ENCODE results near the gene PROS1. TPM values are rescaled to one million over a fixed set of nuclear protein-coding genes. Genes with fewer than 3 reads are reported as not detected.
"Not testable (repeated sequence)": the region's sequence is repeated elsewhere in the genome, so short reads cannot be mapped to it uniquely, and the experiment has no call there.

PROS1 gene
- total and polyA plus RNA-seq, 11 donors = 20.4 to 203 (median 62.7) TPM

DNA sequence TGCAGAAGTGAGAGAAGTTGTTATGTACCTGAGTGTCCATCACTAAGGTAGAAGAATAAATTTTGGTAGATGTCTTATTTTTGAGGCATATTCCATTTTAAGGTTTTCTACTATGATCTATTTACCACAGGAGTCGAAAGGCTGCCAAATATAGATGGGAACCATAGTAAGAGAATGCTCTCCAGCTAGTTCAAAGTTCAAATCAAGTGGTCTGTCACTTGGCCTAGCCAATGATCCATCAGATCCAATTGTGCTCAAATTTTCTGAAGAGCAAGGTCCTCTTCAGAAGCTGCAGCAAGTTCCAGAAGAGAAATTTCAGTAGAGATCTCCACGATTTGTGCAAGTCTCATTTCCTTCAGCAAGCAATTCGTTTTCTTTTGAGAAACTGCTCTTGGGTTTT is 10.9 kb downstream of the PROS1 start:
- H3K4me1 ChIP-seq = no peaks in the 10 kb centered on the region
- no peak for DNase-seq
- ATAC-seq = no peak
- no peaks in the 10 kb centered on the region for H3K27me3 ChIP-seq
- no peak overlapping the region for H3K4me3 ChIP-seq
- no peak overlapping the region for H3K27ac ChIP-seq
- H3K9me3 ChIP-seq = no peaks in the 10 kb centered on the region
- peaks cover 0 to 4% (median 0%) of the 10 kb centered on the region in 9 donors for H3K36me3 ChIP-seq
- intact Hi-C loops (cut with DNase I) = no loop called here
- no peak for TF ChIP-seq POLR2A (IDR thresholded peaks at IDR 0.05)
- TF ChIP-seq, protein P1, sequence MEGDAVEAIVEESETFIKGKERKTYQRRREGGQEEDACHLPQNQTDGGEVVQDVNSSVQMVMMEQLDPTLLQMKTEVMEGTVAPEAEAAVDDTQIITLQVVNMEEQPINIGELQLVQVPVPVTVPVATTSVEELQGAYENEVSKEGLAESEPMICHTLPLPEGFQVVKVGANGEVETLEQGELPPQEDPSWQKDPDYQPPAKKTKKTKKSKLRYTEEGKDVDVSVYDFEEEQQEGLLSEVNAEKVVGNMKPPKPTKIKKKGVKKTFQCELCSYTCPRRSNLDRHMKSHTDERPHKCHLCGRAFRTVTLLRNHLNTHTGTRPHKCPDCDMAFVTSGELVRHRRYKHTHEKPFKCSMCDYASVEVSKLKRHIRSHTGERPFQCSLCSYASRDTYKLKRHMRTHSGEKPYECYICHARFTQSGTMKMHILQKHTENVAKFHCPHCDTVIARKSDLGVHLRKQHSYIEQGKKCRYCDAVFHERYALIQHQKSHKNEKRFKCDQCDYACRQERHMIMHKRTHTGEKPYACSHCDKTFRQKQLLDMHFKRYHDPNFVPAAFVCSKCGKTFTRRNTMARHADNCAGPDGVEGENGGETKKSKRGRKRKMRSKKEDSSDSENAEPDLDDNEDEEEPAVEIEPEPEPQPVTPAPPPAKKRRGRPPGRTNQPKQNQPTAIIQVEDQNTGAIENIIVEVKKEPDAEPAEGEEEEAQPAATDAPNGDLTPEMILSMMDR (IDR thresholded peaks at IDR 0.05) = no peak
- 87 to 91% (median 90%) methylated on average over 3 of the region's 3 CpGs for WGBS, 4 donors

DNA sequence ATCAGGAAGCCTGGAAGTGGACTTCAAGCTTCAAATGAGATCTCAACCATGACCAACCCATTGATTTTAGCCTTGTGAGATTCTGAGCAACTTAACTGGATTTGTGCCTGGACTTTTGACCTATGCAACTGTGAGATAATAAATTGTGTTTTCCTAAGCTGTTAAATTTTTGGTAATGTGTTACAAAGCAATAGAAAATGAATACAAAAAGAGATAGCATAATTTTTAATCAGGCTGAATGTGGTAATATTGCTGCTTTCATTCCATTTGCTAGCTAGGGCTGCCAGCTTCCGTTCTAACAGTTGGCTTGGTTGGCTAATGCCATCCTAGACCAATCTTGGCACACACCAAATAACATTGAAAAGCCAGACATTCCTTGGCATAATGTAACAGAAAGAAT is 12.2 kb downstream of the PROS1 start:
- H3K4me3 ChIP-seq = no peak overlapping the region
- no peaks in the 10 kb centered on the region for H3K4me1 ChIP-seq
- TF ChIP-seq POLR2A (IDR thresholded peaks at IDR 0.05) = no peak
- TF ChIP-seq, protein P1 (IDR thresholded peaks at IDR 0.05) = no peak
- DNase-seq (no peak), ATAC-seq (no peak)
- intact Hi-C loops (cut with DNase I) = no loop called here
- peaks cover 0 to 4% (median 0%) of the 10 kb centered on the region in 9 donors for H3K36me3 ChIP-seq
- no peak overlapping the region for H3K27ac ChIP-seq
- no peaks in the 10 kb centered on the region for H3K9me3 ChIP-seq
- H3K27me3 ChIP-seq = no peaks in the 10 kb centered on the region
- 57 to 87% (median 72%) methylated on average over 1 of the region's 1 CpG for WGBS, 4 donors

DNA sequence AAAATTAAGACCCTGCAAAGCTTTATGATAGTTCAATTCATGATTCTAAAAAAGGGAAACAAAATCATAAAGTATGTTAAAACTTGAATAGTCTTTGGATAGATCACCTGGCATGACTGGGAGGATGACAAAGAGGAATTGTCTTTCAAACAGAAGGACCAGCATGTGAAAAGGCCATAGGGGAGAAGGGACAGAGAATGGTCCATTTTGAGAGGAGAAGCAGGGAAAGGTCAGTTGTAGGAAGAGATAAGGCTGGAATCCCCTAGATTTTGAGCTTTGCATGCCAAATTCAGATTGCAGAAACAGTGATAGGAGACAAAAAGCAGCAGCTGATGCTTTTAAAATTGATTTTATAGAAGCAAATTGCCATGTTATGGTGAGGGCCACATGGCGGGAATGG is 12.7 kb downstream of the PROS1 start:
- H3K4me1 ChIP-seq = no peaks in the 10 kb centered on the region
- no peaks in the 10 kb centered on the region for H3K9me3 ChIP-seq
- intact Hi-C loops (cut with DNase I) = no loop called here
- ATAC-seq (no peak), DNase-seq (no peak)
- no peak overlapping the region for H3K27ac ChIP-seq
- WGBS, 4 donors = 93 to 100% (median 98%) methylated on average over 1 of the region's 1 CpG
- peaks cover 0 to 4% (median 0%) of the 10 kb centered on the region in 9 donors for H3K36me3 ChIP-seq
- no peak for TF ChIP-seq POLR2A (IDR thresholded peaks at IDR 0.05)
- TF ChIP-seq, protein P1 (IDR thresholded peaks at IDR 0.05) = no peak
- no peaks in the 10 kb centered on the region for H3K27me3 ChIP-seq
- H3K4me3 ChIP-seq = no peak overlapping the region

DNA sequence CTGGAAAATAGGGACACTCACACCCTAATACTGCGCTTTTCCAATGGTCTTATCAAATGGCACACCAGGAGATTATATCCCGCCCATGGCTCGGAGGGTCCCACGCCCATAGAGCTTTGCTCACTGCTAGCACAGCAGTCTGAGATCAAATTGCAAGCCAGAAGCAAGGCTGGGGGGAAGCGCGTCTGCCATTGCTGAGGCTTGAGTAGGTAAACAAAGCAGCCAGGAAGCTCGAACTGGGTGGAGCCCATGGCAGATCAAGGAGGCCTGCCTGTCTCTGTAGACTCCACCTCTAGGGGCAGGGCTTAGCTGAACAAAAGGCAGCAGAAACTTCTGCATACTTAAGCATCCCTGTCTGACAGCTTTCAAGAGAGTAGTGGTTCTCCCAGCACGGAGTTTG is 23.7 kb downstream of the PROS1 start:
- H3K36me3 ChIP-seq; DNase-seq; H3K27ac ChIP-seq; intact Hi-C loops (cut with DNase I); H3K4me3 ChIP-seq; H3K4me1 ChIP-seq; ATAC-seq; H3K27me3 ChIP-seq: not testable (repeated sequence)
- peaks cover 0 to 32% (median 0%) of the 10 kb centered on the region in 12 donors for H3K9me3 ChIP-seq
- 89 to 94% (median 92%) methylated on average over 7 to 8 of the region's 8 CpGs for WGBS, 4 donors

DNA sequence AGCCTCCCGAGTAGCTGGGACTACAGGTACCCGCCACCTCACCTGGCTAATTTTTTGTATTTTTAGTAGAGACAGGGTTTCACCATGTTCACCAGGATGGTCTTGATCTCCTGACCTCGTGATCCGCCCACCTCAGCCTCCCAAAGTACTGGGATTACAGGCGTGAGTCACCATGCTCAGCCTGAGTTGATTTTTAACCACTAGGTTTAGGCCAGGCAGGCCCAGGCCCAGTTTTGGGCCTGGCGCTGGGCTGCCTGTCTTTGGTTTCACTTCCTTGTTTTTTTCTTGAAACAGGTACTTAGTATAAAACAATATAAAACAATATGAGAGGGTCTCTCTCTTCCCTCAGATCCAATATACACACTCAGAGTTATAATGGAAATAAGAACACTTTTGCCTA is 36.2 kb downstream of the PROS1 start:
- WGBS, 4 donors = 91 to 98% (median 95%) methylated on average over 6 of the region's 6 CpGs
- H3K9me3 ChIP-seq; H3K27ac ChIP-seq; H3K36me3 ChIP-seq; H3K27me3 ChIP-seq; ATAC-seq; H3K4me3 ChIP-seq; DNase-seq; intact Hi-C loops (cut with DNase I): not testable (repeated sequence)
- H3K4me1 ChIP-seq = peaks cover 0 to 10% (median 0%) of the 10 kb centered on the region in 12 donors

Data from heart left ventricle (tissue), 16 donors.